NCI-H748 treated with DMSO at 0.1 percent for 48 hours (cell line): ENCODE results near the gene MORN3.
"Not testable (repeated sequence)": the region's sequence is repeated elsewhere in the genome, so short reads cannot be mapped to it uniquely, and the experiment has no call there.

Experiments used
- DNase-seq: peaks from one replicate; lab custom pipeline; 2025; lab: John Stamatoyannopoulos, UW

Gene MORN3

GRCh38 chr12:121669521-121669900 is at the start of gene MORN3:
TSS of gene MORN3 (minus strand) at chr12:121669654. CDS start at chr12:121669483, 171 bp downstream.
- DNase-seq = no peak

GRCh38 chr12:121718653-121719239 is 49.3 kb upstream of the MORN3 start:
- no peak for DNase-seq

GRCh38 chr12:121717041-121717699 is 47.7 kb upstream of the MORN3 start:
- no peak for DNase-seq

- DNase-seq = no peak
Observed at GRCh38 chr12:121715862-121716435, 46.5 kb upstream of the MORN3 start.

- DNase-seq = not testable (repeated sequence)
Observed at GRCh38 chr12:121715055-121715454, 45.6 kb upstream of the MORN3 start.

- DNase-seq = no peak
Observed at GRCh38 chr12:121713793-121714192, 44.3 kb upstream of the MORN3 start.

- DNase-seq = no peak
Observed at GRCh38 chr12:121713257-121713777, 43.9 kb upstream of the MORN3 start.

GRCh38 chr12:121712461-121713256 is 43.2 kb upstream of the MORN3 start, which contains the start of gene TMEM120B:
TSS of gene TMEM120B (plus strand) at chr12:121712752. CDS start at chr12:121712896, 144 bp downstream.
- DNase-seq = peak; percentile 28

- no peak for DNase-seq
Observed at GRCh38 chr12:121712190-121712460, 42.7 kb upstream of the MORN3 start.

GRCh38 chr12:121711361-121712189 is 42.1 kb upstream of the MORN3 start:
- no peak for DNase-seq

GRCh38 chr12:121709478-121709961 is 40.1 kb upstream of the MORN3 start:
- DNase-seq = no peak

GRCh38 chr12:121709064-121709424 is 39.6 kb upstream of the MORN3 start:
- DNase-seq = not testable (repeated sequence)

- DNase-seq = no peak
Observed at GRCh38 chr12:121708313-121709063, 39.0 kb upstream of the MORN3 start.

- no peak for DNase-seq
Observed at GRCh38 chr12:121705514-121705913, 36.1 kb upstream of the MORN3 start.

GRCh38 chr12:121702944-121703343 is 33.5 kb upstream of the MORN3 start:
- DNase-seq = no peak

- DNase-seq = no peak
Observed at GRCh38 chr12:121701667-121702277, 32.3 kb upstream of the MORN3 start.

GRCh38 chr12:121697861-121698260 is 28.4 kb upstream of the MORN3 start:
- not testable (repeated sequence) for DNase-seq

- peak; percentile 63 for DNase-seq
Observed at GRCh38 chr12:121697093-121697698, 27.7 kb upstream of the MORN3 start.

GRCh38 chr12:121693155-121693687 is 23.8 kb upstream of the MORN3 start:
- DNase-seq = no peak

- not testable (repeated sequence) for DNase-seq
Observed at GRCh38 chr12:121692744-121693143, 23.3 kb upstream of the MORN3 start.
